HG03280 (cell line): Measurements from ENCODE around the gene PTPRF.

Source experiments
- ATAC-seq: cut with Tn5 transposase; IDR thresholded peaks from one replicate; pipeline ENCODE4 v1.9.1; 2021; ENCODE audit warnings: mild to moderate bottlenecking, moderate library complexity; ENCODE audit not compliant: unreplicated experiment

PTPRF gene

DNA sequence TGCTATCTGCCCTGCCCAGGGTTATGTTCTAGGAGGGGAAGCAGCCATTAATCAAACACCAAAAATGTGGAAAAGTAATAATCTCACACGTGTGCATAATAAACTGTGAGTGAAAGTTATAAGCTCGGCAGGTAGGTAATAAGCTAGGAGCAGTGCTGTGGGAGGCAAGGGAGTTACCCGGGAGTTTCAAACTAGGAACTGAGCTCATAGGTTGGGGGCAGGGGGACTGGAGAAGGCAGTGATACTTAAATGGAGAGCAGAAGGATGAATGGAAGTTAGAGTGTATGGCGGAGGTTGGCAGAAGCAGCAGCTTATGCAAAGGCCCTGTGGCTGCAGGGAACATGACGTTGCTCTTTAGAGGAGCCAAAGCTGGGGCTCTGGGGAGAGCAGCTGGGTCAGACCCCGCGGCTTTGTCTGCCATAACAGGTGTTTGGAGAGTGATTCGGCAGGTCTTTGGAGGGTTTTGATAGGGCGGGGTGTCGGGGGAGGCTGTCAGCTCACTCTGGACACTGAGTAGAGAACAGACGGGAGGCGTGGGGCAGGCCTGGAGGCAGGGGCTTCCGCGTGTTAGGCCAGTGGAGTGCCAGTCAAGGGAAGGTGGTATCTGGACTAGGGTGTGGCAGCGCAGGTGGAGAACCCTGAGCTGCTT, 20.0 kb downstream of the PTPRF start:
- no peak for ATAC-seq

DNA sequence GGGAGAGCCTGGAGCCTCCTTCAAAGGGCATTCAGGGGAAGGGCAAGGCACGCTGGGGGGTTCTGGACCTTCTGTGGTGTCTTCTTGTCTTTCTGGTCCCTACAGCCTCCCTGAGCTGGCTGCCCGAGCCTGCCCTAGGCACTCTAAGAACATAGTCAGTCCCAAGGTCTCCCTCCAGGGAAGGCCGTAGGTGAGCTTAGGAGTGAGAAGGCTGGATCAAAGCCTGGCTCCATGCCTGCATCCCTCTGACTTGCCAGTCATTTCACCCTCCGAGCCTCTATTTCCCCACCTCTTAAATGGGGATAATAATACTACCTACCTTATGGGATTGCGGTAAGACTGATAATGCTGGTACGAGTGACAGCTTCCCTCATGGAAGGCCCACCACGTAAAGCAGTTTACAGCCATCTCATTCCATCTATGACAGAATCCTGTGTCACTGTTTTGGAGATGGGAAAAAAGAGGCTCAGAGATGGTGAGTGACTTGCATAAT, 20.8 kb downstream of the PTPRF start:
- ATAC-seq: no peak

DNA sequence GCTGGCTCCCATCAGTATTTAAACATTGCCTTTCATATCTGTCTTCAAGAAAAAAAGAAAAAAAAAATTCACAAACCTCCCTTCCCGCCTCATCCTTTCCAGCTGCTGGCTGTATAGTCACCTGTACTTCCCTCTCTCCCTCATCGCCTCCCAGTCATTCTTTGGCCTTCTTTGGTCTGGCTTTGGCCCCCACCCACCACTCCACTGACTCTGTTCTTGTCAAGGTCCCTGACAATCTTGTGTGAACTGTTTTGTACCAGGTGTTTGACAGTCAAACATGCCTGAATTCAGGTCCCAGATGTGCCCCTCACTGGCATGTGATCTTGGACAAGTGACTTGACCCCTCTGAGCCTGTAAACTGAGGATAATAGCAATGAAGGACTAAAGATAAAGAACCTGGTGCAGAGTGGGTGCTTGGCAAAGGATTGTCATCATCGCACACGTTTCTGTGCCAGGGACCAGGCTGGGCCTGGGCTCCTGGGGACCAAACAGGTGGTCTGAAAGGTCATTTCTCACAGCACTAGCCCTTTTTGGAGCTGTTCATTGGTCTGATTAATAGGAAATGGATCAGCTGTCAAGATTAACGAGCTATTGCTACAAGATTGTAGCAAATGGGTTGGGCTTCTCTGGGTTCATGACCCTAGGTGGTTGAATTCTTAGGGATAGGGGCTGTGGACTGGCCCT, 21.5 kb downstream of the PTPRF start:
- ATAC-seq: no peak

DNA sequence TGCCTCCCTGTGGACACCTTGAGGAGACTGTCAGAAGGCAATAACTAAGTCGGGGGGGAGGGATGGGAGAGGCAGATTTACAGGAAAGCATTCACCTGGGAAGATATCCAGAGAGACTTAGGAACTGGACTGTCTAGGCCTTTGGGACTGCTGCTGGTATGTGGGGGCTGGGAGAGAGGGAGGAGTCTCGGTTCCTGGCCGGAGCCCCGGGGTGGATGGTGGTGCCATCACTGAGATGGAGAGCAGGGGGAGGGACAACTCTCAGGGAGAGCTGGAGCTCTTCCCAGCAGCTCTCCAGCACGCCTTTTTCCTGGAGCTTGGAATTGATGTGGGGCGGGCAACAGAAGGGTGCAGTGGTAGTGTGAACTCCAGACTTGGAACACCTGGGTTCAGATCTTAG, 22.1 kb downstream of the PTPRF start:
- ATAC-seq: no peak

DNA sequence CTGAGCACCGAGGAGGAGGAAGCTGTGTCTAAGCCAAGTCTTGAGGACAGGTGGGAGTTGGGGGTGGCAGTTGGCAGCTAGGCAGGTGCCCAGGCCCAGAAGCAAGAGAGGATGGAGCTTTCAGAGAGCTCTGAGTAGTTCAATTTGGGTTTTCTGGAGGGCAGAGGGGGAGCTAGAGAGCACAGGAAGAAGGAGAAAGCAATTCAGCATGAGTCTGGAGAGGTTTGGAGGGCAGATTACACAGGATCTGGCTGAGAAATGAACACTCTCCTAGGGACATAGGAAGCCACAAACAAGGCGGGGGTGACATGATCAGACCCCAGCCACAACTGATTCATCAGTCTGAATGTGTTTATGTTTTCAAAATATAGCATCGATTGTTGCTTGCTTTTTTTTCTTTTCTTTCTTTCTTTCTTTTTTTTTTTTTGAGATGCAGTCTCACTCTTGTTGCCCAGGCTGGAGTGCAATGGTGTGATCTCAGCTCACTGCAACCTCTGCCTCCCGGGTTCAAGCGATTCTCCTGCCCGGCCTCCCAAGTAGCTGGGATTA, 23.8 kb downstream of the PTPRF start:
- no peak for ATAC-seq

DNA sequence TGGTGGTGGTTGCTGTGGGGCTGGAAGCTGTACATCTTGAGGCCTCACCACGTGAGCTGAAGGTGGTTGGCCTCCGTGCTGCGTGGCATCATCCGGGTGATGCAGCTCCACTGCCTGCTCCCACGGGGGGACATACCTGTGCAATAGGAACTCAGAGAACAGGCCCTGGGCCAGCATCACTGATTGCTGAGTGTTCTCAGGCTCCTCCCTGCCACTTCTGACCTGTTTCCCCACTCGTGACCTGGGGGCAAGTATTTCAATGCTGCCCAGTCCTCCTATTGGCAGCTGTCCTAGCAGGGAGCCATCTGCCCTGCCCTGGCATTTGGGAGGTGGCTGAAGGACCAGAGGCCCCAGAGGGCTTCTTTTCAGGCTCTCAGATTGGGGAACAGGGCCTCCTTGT, 26.1 kb downstream of the PTPRF start:
- ATAC-seq: no peak

DNA sequence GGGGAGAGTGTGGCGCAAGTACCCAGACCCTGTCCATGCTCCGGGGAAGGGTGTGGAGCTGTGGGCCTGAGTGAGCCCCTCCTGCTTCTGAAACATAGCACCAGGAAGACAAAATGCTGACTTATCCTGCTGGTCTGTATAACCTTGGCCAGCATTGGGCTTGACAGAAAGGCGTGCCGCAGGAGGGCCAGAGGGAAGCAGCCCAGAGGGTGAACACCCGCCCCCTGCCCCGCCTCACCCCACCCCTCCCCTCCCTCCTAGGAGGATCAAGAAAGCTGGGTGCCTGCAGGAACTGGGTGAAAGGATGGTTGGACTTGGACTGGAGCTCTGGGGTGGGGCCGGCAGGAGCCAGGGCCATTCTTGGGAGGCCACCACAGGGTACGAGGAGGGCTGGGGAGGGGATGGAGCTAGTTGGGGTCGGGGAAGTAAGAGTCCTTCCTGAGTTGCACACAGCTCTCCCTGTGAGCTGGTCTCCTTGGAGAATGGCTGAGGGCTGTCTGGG, 27.1 kb downstream of the PTPRF start:
- ATAC-seq: no peak

DNA sequence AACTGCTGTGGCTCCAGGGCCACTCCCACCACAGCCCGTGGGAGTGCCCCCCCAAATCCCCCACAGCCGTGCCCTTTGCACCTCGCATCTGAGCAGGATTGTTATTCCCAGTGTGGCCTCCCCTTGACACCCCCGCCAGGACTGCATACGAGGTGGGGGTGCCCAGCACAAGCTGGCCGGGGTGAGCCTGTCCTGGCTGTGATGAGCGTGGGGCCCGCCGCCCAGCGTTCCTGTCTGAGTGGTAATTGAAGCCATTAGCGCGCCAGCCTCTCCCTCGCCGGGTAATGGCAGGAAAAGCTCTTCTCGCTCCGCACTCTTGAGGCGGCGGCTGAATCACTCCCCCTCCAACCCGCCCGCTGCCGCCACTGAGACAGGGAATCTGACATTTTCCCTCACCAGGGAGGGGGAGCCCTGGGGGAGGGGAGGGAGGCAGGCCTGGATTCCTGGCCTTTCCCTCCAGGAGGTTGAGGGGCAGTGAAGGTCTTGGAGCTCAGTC, 27.7 kb downstream of the PTPRF start:
- no peak for ATAC-seq

DNA sequence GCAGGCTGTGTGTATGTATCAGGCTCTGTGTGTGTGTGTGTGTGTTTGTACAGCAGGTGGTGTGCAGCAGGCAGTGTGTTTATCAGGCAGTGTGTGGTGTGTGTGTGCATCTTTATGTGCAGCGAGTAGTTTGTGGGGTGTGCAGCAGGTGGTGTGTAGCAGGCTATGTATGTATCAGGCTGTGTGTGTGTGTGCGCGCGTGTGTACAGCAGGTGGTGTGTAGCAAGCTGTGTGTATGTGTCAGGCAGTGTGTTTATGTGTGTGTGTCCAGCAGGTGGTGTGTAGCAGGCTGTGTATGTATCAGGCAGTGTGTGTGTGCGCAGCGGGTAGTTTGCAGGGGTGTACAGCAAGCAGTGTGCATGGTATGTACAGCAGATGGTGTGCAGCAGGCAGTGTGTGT, 29.0 kb downstream of the PTPRF start:
- ATAC-seq: no peak

DNA sequence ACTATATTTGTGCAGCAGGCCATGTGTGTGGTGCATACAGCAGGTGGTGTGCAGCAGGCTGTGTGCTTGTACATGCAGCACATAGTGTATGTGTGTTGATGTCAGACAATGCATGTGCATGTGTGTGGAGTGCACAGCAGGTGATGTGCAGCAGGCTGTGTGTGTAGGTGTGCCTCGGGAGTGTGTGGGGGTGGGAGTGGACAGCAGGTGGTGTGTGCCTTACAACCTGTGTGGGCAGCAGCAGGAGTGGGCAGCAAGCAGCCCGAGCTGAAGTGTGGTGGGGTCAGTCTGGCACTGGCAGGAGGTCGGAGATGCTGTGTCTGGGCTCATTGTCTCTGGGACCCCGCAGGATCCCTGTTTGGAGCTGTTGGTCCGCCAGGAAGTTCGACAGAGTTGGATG, 29.6 kb downstream of the PTPRF start:
- no peak for ATAC-seq

DNA sequence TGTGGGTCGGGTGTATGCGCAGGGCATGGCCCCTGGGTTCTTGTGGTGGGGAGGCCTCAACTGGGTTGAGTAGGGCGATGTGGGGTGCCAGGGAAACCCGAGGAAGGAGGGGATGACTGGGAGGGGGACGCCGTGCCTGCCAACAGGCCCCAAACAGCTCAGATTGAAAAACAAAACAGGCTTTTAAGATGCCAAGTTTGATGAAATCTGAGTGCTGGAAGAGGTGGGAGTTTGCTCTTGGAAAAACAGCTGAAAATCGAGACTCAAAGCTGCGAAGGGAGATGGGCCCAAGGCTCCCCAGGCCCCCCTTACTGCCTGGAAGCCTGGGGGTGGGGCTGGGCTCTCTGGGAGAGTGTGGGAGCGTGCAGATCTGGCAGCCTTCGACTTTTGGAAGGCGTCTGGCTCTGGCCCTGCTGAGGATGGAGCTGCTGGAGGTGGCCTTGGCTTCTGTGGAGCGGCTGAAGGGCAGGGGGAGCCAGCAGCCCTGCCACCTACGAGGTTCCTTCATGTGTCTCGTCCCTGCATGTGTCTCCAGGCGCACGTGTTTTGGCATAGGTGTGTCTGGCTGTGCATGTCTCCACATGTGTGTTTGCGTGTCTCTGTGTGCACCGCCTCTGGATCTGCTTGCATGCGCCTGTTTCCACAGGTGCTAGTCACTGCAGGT, 33.3 kb downstream of the PTPRF start:
- no peak for ATAC-seq

DNA sequence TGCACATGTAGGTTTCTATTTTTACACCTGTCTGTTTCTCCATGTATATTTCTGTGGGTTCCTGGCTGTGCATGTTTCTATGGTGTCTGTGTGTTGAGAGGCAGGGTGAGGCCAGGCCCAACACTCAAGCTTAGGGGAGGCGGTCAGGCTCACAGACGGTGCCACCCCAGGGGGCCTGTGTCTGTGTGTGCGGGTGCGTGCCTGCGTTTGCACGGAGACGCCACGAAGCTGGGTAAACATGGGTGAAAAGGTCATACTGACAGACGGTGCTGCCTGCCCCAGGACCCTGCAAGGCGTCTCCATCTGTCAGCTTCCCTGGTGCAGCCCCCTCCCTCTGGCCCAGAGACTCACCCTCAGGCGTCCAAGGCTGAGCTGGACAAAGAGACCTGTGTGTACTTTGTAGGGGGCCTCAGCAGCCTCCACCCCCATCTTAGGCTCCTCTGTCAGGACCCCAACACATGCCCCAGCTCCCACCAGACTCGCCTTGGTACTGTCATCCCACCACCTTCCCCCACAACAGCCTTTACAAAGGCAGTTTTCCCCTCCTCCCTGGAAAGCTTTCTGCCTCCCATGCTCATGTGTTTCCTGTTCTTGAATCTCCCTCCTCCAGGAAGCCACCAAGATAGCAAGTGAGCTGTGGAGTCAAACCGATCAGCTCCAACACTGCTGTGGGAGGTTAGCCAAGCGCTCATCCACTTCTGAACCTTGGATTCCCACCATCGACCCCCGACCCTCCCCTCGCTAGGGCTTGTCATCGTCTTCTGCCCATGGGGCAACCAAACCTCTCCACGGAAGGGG, 34.1 kb downstream of the PTPRF start:
- ATAC-seq: no peak

DNA sequence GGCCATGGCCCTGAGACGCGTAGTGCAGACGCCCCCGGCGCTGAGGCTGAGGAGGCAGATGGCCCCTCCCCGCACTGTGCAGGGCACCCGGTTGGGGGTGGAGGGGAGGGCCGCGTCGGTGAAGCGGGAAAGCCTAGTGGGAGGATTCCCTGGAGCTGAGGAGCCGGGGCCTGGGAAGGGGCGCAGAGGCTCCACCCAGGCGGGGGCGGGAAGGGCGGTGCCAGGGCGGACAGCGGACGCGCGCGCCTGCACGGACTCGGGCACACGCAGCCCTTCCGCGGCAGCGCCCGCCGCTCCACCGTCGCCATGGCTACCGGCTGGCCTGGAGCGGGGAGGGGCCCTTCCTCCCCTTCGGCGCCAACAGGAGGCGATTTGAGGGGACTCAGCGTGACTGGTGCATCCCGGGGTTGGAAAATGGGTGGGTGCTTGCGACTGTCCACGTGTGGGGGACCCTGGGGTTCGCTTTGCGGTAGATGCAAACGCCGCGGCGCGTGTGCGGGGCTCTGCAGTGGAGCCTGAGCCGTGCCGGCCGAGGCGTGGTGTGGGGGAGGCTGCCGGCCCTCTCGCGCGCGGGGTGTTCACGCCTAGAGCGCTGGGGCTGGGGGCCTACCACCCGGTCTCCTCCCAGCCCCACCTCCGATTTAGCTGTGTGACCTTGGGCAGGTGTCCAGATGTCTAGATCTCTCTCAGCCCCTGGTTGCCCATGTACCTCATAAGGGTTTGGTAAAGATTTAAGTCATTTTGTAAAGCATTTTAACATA, 35.1 kb downstream of the PTPRF start:
- peak; percentile 60 for ATAC-seq

DNA sequence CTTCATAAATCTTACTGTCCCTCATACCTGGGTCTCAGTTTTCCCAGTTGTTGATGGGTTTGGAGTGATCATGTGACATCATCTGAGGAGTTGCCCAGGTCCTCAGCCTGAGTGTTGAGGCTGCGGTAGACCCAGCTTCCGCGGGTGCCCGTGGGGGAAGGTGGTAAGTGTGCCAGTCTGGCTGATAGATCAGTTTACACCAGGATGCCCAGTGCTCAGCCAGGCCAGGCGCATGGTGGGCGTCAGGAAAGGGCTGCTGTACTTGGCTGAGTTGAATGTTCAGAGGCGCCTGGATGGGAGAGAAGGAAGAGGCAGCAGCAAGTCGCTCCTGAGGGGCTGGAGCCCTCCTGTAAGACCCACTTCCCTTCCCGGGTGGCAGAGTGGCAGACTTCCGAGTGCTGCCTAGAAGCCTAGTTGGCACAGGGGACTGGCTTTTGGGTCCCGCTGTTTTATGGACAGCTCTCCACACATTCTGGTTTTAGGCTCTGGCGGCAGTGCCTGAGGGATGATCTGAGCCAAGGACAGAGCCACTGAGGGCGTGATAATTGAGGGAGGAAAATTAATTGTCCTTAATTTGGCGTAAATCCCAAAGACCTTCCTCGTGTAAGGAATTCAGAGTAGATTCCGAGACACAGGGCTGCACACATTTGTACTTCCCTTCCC, 35.8 kb downstream of the PTPRF start:
- no peak for ATAC-seq

DNA sequence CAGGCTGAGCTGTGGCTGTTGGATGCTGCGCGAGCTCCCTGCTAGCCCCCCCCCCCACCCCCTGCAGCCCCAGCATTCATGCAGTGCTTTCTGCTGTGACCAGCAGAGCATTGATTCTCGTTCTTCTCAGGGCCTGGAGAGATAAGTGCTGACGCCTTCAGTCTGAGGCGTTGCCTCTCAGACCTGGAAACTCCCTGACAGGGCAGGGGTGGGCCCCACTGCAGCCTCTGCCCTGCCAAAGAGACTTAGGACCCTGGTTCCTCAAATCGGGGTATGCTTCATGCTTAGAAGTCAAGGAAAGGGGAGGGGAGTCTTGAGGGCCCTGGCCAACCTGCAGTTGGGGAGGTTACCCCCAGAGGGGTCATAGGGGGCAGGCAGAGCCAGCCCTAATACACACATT, 38.5 kb downstream of the PTPRF start:
- no peak for ATAC-seq

DNA sequence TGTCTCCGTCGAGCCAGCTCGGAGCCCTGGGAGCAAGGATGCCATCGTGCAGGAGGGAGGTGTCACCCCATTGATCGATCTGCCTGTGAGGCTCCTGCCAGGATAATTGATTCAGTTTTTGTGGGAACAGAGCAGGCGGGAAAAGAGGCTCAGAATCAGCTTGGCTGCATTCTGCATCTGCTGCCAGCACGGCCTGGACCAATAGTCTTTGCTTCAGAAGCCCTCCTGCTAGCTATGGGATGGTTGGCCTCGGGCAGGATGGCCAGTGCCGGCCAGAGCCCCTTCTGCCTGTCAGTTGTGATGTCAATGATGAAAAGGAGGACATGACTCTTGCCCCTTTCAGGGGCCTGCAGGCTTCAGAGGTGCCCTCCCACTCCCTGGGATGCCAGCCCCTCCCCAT, 39.6 kb downstream of the PTPRF start:
- ATAC-seq: no peak

DNA sequence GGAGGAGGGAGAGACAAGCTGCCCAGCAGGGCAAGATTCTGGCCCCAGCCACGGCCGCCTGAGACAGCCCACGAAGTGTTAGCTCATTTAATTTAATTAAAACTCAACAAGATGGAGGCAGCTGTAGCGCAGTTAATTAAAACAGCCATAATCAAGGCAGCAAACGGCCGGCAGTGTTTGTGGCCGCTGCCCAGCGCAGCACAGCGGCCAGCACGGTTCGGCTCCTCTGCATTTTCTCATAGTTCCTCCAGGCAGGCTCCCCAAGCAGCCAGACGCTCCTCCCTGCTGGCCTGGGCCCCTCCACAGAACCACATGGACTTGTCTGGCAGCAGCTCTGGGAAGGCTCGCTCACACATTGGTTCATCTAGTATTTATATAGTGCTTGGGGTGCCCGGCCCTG, 40.0 kb downstream of the PTPRF start:
- no peak for ATAC-seq

DNA sequence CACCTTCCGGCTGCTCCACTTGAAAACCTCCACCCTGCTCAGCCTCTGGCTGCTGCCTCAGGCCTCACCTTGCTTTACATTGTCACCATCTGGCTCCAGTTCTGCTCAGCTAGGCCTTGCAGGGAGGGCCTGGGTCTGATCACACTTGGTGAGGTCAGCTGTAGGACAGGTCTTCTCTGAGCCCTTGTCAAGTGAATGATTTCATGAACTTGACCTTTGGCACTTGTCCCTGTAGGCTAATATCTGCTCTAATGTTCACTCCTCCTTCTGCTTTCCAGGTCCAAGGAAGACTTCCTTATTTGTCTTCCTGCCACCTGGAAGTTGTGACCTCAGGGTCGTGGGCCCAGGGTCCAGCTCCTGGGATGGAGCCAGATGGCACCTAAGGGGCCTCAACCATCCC, 41.4 kb downstream of the PTPRF start:
- ATAC-seq: no peak

DNA sequence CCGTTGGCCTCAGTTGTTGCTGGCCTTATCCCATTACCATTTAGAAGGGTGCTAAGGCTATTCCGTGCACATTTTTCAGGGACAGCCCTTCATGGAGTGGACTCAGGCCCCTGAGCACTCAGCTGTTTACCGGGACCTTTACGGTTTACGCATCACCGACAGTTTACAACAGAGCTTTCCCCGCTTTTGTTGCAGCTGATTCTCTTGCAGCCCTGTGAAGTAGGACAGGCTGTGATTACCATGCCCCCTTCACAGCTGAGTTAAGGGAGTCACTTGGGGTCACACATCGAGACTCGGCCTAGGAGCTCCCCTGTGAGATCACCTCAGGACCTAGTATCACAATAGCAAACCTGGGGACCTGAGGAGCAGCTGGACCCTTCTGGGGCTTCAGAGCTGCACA, 41.9 kb downstream of the PTPRF start:
- no peak for ATAC-seq
